PFSK-1 (cell line): Measurements from ENCODE around the gene CLIP4.

Experiments
- FOXP2 ChIP-seq: optimal IDR thresholded peaks from 2 replicates; pipeline ENCODE3; 2011; ENCODE audit warnings: borderline replicate concordance, control low read depth, inconsistent platforms; ENCODE audit not compliant: insufficient read depth; ENCODE audit errors: extremely low read length, extremely low read depth
- POLR2AphosphoS5 ChIP-seq: IDR thresholded peaks from 2 replicates; pipeline ENCODE4 v1.6.1; 2012; ENCODE audit warnings: low read depth, mild to moderate bottlenecking, control low read depth, low read length, moderate library complexity
- SIN3A ChIP-seq: IDR thresholded peaks from 2 replicates; pipeline ENCODE4 v1.6.1; 2012; ENCODE audit warnings: mild to moderate bottlenecking, low read length, moderate library complexity, borderline replicate concordance; ENCODE audit not compliant: insufficient read depth
- TAF1 ChIP-seq: IDR thresholded peaks from 2 replicates; pipeline ENCODE4 v1.6.1; 2012; ENCODE audit warnings: low read length, control low read depth, borderline replicate concordance; ENCODE audit not compliant: insufficient read depth
- TF ChIP-seq, protein P1 (sequence below), 2 experiments: IDR thresholded peaks; 2 replicates each; pipeline versions ENCODE4 v1.6.1 to v1.8.0; 2011 to 2012; ENCODE audit warnings: low read depth in 2 of 2, low read length in 2 of 2, control low read depth in 1 of 2, inconsistent platforms in 1 of 2, mild to moderate bottlenecking in 1 of 2, moderate library complexity in 1 of 2; ENCODE audit not compliant: insufficient read depth in 1 of 2

The CLIP4 gene

DNA sequence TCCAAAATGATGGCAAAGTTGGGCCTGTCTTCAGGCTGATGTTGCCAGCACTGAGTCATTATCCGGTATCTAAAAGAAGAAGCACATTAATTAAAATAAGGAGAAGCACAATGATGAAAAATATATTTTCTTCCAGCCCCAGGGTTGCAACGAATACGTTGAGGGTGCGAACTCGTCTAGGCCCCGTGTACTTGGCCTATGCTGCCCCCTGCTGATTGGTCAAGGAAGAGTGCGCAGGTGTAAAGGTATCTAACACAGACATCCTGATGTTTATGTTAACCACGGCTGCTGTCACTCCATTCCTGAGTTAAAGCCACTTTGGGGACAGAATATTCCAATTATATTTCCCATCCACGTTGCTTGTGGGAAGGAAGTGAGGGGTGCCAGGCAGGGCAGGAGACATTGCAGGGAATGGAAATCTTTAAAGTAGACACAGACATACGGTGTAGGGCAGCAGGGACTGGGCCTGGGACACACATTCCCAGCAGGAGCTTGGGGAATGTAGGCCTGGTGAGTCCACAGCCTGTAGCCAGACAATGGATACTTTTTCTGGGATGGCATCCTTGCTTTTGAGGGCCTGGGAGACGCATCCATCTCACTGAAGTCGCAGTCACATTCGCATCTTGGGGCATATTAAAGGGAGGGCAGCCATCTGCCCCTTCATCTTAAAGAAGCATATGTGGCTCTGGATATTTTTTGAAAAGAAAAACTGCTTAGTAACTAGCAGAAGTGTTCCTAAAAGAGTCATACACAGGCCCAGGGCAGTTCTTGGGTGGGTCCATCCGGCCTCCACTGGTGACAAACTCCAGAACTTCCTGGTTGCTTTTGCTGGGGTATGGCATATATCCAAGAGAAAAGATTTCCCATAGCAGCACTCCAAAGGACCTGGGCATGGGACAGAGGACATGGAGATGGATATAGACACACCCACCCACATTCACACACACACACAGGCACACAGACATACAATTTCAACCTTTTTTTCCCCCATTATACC is 81.9 kb downstream of the CLIP4 start:
- no peak for TF ChIP-seq TAF1
- no peak for TF ChIP-seq SIN3A
- TF ChIP-seq POLR2AphosphoS5, result no peak
- TF ChIP-seq, protein P1, sequence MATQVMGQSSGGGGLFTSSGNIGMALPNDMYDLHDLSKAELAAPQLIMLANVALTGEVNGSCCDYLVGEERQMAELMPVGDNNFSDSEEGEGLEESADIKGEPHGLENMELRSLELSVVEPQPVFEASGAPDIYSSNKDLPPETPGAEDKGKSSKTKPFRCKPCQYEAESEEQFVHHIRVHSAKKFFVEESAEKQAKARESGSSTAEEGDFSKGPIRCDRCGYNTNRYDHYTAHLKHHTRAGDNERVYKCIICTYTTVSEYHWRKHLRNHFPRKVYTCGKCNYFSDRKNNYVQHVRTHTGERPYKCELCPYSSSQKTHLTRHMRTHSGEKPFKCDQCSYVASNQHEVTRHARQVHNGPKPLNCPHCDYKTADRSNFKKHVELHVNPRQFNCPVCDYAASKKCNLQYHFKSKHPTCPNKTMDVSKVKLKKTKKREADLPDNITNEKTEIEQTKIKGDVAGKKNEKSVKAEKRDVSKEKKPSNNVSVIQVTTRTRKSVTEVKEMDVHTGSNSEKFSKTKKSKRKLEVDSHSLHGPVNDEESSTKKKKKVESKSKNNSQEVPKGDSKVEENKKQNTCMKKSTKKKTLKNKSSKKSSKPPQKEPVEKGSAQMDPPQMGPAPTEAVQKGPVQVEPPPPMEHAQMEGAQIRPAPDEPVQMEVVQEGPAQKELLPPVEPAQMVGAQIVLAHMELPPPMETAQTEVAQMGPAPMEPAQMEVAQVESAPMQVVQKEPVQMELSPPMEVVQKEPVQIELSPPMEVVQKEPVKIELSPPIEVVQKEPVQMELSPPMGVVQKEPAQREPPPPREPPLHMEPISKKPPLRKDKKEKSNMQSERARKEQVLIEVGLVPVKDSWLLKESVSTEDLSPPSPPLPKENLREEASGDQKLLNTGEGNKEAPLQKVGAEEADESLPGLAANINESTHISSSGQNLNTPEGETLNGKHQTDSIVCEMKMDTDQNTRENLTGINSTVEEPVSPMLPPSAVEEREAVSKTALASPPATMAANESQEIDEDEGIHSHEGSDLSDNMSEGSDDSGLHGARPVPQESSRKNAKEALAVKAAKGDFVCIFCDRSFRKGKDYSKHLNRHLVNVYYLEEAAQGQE (IDR thresholded peaks at IDR 0.05; ENCODE audit: insufficient read depth in 1 of 2, low read depth in 2 of 2, low read length in 2 of 2), result no peak
- TF ChIP-seq FOXP2, result no peak

DNA sequence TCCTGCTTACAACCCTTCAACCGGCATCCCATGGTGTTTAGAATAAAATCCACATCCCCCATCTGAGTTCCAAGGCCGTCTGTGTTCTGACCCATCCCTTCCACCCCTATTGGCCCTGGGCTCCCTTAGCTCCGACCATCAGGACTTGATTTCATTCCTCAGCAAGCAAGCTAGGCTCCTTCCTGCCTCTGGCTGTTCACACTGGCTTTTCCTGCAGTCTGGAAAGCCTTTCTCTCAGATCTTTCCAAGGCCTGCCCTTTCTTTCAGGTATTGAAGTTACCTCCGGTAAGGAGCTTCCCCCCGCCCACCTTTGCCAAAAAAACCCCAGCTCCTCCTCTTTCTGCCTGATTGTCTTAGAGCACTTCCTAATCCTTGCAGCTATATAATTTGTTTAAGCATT is 86.8 kb downstream of the CLIP4 start:
- no peak for TF ChIP-seq FOXP2
- TF ChIP-seq SIN3A, result no peak
- TF ChIP-seq, protein P1 (IDR thresholded peaks at IDR 0.05; ENCODE audit: insufficient read depth in 1 of 2, low read depth in 2 of 2, low read length in 2 of 2), result no peak
- TF ChIP-seq TAF1, result no peak
- no peak for TF ChIP-seq POLR2AphosphoS5

DNA sequence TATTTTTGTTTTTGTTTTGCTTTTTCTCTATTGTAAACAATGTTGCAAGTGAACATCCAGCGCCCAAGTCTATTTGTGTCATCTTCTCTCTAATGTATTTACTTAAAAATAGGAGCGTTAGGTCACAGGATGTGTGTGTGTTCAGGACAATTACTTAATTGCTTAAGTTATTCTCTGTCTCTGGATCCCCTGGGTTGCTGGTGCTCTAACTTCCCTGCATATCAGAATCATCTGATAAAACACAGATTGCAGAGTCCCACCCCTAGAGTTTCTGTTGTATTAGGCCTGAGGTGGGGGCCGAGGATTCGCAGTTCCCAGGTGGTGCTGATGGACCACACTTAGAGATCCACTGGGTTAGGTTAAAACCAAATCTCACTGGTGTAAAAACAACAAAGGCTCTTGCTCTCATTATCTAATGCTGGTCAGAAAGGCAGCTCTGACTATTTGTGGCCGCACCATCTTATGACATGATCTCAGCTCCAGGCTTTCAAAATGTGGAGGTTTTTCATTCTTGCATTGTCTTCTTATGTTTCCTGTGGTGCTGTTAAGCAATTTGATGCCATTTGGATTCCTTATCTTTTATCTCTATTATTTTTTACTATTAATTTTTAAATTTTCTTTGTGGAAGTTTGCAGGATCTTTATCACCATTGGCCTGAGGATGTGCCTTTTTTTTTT is 87.7 kb downstream of the CLIP4 start:
- TF ChIP-seq, protein P1 (IDR thresholded peaks at IDR 0.05; ENCODE audit: insufficient read depth in 1 of 2, low read depth in 2 of 2, low read length in 2 of 2), result no peak
- TF ChIP-seq POLR2AphosphoS5 (no peak), SIN3A (no peak), TAF1 (no peak), FOXP2 (no peak)

DNA sequence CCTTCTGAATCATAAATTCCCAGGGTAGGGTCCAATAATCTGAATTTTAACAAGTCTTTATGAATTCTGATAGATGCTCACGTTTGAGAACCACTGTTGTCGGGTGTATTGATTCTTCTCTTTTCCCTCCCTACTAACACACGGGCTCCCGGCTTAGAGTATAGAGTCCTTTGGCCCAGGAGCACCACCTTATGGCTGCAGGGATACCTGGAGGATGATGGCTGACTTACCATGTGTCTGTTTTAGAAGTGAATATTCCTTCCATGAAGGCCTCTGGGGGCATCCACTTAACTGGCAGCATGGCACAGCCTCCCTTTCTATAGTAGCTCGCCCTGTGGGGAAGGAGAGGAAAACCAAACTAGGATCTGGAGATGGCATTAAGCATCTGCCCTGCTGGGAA is 91.7 kb downstream of the CLIP4 start:
- TF ChIP-seq SIN3A (no peak), TAF1 (no peak), FOXP2 (no peak), POLR2AphosphoS5 (no peak)
- TF ChIP-seq, protein P1 (IDR thresholded peaks at IDR 0.05; ENCODE audit: insufficient read depth in 1 of 2, low read depth in 2 of 2, low read length in 2 of 2), result no peak
